KMS-11 (cell line): ENCODE results near the gene BBIP1.

ENCODE experiments used
- H2AFZ ChIP-seq: fragments of 200-600 bp; sonication (generic); 2 replicates; pipeline ENCODE4 v1.6.1; 2016; ENCODE audit warnings: antibody characterized with exemption, mixed run types, low read depth
- H3K27ac ChIP-seq: fragments of 200-600 bp; sonication (generic); 2 replicates; pipeline ENCODE4 v1.6.1; 2016; ENCODE audit warnings: mild to moderate bottlenecking, mixed run types
- H3K27me3 ChIP-seq: fragments of 200-600 bp; sonication (generic); 2 replicates; pipeline ENCODE4 v1.6.1; 2017; ENCODE audit warnings: mild to moderate bottlenecking, low read depth, mixed run types, moderate library complexity; ENCODE audit not compliant: insufficient read depth
- H3K36me3 ChIP-seq: fragments of 200-600 bp; sonication (generic); 2 replicates; pipeline ENCODE4 v1.6.1; 2017; ENCODE audit warnings: mild to moderate bottlenecking, mixed run types; ENCODE audit not compliant: insufficient read depth
- H3K4me1 ChIP-seq: fragments of 200-600 bp; sonication (generic); 2 replicates; pipeline ENCODE4 v1.6.1; 2016; ENCODE audit warnings: mild to moderate bottlenecking, low read depth, mixed run types; ENCODE audit not compliant: poor library complexity, severe bottlenecking
- H3K4me2 ChIP-seq: fragments of 200-600 bp; sonication (generic); 2 replicates; pipeline ENCODE4 v1.7.0; 2016; ENCODE audit warnings: mild to moderate bottlenecking, mixed run types
- H3K4me3 ChIP-seq: fragments of 200-600 bp; sonication (generic); IDR thresholded peaks from 2 replicates; pipeline ENCODE4 v1.6.1; 2017; ENCODE audit warnings: low read depth, low read length, mixed read lengths; ENCODE audit not compliant: insufficient read depth
- H3K79me2 ChIP-seq: fragments of 200-600 bp; sonication (generic); 2 replicates; pipeline ENCODE4 v1.6.1; 2016; ENCODE audit warnings: low read depth, mixed run types; ENCODE audit not compliant: insufficient read depth
- H3K9ac ChIP-seq: fragments of 200-600 bp; sonication (generic); 2 replicates; pipeline ENCODE4 v1.6.1; 2016; ENCODE audit warnings: mild to moderate bottlenecking, mixed run types
- H4K20me1 ChIP-seq: fragments of 200-600 bp; sonication (generic); 2 replicates; pipeline ENCODE4 v1.6.1; 2016; ENCODE audit warnings: mild to moderate bottlenecking, mixed run types; ENCODE audit not compliant: insufficient read depth
- CTCF ChIP-seq: fragments of 200-600 bp; sonication (generic); conservative IDR thresholded peaks from 2 replicates; pipeline ENCODE4 v1.6.1; 2017; ENCODE audit warnings: low read depth, mild to moderate bottlenecking, antibody characterized with exemption, low read length, moderate library complexity, mixed read lengths

The BBIP1 gene

DNA sequence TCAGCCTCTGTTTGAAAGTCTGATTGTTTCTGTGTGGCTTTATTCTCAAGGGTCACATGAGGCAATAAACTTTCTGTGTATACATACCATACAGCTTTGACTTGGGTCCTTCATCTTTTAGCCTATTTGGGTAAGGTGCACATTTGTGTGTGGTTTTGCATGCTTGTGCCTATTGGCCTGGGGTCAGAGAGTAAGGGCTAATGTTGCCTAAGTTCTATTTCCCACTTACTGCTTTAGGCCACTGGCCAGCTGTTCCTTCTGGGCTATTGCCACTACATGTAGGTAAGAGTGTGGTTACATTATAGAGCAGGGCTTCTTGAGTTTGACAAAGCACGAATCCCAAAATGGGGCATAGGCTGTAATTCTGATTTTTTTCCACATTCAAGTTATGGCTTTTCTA is 21.8 kb downstream of the BBIP1 start:
- no peaks in the 10 kb centered on the region for H3K27me3 ChIP-seq
- H3K4me2 ChIP-seq, result peak overlapping the region; percentile 33; the same call in 1 of the 2 replicates
- no peaks in the 10 kb centered on the region for H3K79me2 ChIP-seq
- H4K20me1 ChIP-seq, result no peaks in the 10 kb centered on the region
- peak overlapping the region; percentile 5; the same call in 1 of the 2 replicates for H3K27ac ChIP-seq
- H2AFZ ChIP-seq, result no peak overlapping the region
- no peak for TF ChIP-seq CTCF
- H3K4me1 ChIP-seq, result peaks cover 65% of the 10 kb centered on the region
- H3K36me3 ChIP-seq, result no peaks in the 10 kb centered on the region
- H3K4me3 ChIP-seq, result no peak overlapping the region
- no peak overlapping the region for H3K9ac ChIP-seq

GRCh38 chr10:110893559-110894179 is 25.3 kb downstream of the BBIP1 start:
- no peak overlapping the region for H3K4me2 ChIP-seq
- no peak overlapping the region for H3K27ac ChIP-seq
- no peaks in the 10 kb centered on the region for H3K27me3 ChIP-seq
- H3K4me1 ChIP-seq, result peaks cover 47% of the 10 kb centered on the region
- no peaks in the 10 kb centered on the region for H3K36me3 ChIP-seq
- no peak overlapping the region for H3K9ac ChIP-seq
- no peak overlapping the region for H3K4me3 ChIP-seq
- no peaks in the 10 kb centered on the region for H3K79me2 ChIP-seq
- H4K20me1 ChIP-seq, result no peaks in the 10 kb centered on the region
- TF ChIP-seq CTCF, result peak; percentile 68; the same call in 1 of the 2 replicates
- no peak overlapping the region for H2AFZ ChIP-seq

- no peaks in the 10 kb centered on the region for H3K36me3 ChIP-seq
- no peak for TF ChIP-seq CTCF
Observed at GRCh38 chr10:110892602-110893288, 26.2 kb downstream of the BBIP1 start.

DNA sequence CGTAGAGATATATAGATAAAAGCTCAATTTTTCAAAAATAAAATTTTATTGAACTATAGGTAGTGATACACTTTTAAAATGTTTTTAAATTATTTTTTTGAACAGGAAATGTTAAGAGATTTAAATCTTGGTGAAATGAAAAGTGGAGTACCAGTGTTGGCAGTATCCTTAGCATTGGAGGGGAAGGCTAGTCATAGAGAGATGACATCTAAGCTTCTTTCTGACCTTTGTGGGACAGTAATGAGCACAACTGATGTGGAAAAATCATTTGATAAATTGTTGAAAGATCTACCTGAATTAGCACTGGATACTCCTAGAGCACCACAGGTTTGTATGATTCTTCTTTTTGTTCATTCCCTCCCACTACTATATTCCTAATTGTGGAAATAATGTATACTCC is 31.4 kb downstream of the BBIP1 start:
- H3K36me3 ChIP-seq, result no peaks in the 10 kb centered on the region
- no peak for TF ChIP-seq CTCF
- H3K4me2 ChIP-seq, result no peak overlapping the region
- no peaks in the 10 kb centered on the region for H3K27me3 ChIP-seq
- H3K4me3 ChIP-seq, result no peak overlapping the region
- no peaks in the 10 kb centered on the region for H4K20me1 ChIP-seq
- no peak overlapping the region for H2AFZ ChIP-seq
- H3K27ac ChIP-seq, result no peak overlapping the region
- H3K9ac ChIP-seq, result no peak overlapping the region
- H3K79me2 ChIP-seq, result no peaks in the 10 kb centered on the region
- H3K4me1 ChIP-seq, result peaks cover 31% of the 10 kb centered on the region

More at GRCh38 chr10:110892602-110893288, 26.2 kb downstream of the BBIP1 start:
- Histone ChIP-seq H3K27ac (no peak overlapping the region), H3K4me1 (peaks cover 40% of the 10 kb centered on the region), H3K79me2 (no peaks in the 10 kb centered on the region), H3K27me3 (no peaks in the 10 kb centered on the region), H3K9ac (no peak overlapping the region), H3K4me3 (no peak overlapping the region), H3K4me2 (no peak overlapping the region), H2AFZ (no peak overlapping the region), H4K20me1 (no peaks in the 10 kb centered on the region)
